ENCODE measurements around the gene PI4KA. TPM values are rescaled to one million over a fixed set of nuclear protein-coding genes. Genes with fewer than 3 reads are reported as not detected.

Gene PI4KA
- total and polyA plus RNA-seq, 4 donors = 35.4 to 107 (median 50.3) TPM

DNA sequence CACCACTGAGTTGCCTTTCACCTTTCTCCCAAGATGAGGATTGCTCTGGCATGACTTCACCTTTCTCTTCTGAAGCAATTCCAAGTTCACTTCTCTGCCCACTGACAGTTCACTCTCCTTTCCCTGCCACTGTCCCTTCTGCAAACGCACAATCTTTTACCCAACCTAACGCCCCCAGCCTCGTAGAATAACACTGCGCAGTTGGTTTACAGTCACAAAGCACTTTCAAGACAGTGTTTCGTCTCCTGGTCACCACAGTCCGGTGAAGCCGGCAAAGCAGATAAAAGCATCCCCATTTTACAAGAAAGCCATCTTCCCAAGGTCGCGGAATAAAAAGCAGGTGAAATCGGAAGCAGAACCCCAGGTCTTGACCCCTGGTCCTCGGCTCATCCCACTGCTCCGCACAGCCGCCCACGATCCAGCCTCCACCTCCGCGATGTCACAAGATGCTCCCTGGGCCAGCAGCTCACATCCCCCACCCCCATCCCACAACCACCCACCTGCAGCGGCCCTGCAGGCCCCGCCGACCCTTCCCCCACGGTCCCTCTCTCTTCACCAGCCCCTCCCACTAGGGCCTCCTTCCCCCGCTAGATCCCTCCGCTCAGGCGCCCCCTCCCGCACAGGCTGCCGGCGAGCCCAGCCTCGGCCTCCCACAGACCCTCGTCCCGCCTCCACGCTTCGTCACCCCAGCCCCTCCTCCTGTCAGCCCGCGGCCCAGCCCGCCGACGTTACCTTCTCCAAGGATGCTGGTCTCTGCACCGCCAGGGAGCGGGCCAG is 585 bp downstream of the PI4KA start:
- Histone ChIP-seq H3K27me3 (ENCODE audit: control insufficient read depth in 3 of 3, insufficient read depth in 3 of 3, low read length in 2 of 3) (no peaks in the 10 kb centered on the region), H3K9me3 (ENCODE audit: control insufficient read depth in 4 of 4, insufficient read depth in 3 of 4, low read length in 3 of 4) (peaks cover 0 to 1% (median 0%) of the 10 kb centered on the region in 4 donors), H3K27ac (ENCODE audit: low read depth in 1 of 2, low read length in 1 of 2) (peak overlapping the region; percentile 65 to 95), H3K4me3 (peak overlapping the region; percentile 55), H3K36me3 (ENCODE audit: control insufficient read depth in 4 of 4, insufficient read depth in 4 of 4, low read length in 4 of 4) (no peaks in the 10 kb centered on the region), H3K4me1 (ENCODE audit: control insufficient read depth in 5 of 5, insufficient read depth in 5 of 5, low read length in 5 of 5) (peaks cover 6 to 24% (median 14%) of the 10 kb centered on the region in 5 donors), H3K9ac (ENCODE audit: insufficient read depth in 1 of 2, low read length in 2 of 2) (peak overlapping the region in 1 of 2 donors; percentile 76)
- WGBS, 2 donors = 0 to 1% methylated on average over 38 of the region's 38 CpGs
- DNase-seq = peak; percentile 91 to 92 (median 92)
- TF ChIP-seq, protein P1, sequence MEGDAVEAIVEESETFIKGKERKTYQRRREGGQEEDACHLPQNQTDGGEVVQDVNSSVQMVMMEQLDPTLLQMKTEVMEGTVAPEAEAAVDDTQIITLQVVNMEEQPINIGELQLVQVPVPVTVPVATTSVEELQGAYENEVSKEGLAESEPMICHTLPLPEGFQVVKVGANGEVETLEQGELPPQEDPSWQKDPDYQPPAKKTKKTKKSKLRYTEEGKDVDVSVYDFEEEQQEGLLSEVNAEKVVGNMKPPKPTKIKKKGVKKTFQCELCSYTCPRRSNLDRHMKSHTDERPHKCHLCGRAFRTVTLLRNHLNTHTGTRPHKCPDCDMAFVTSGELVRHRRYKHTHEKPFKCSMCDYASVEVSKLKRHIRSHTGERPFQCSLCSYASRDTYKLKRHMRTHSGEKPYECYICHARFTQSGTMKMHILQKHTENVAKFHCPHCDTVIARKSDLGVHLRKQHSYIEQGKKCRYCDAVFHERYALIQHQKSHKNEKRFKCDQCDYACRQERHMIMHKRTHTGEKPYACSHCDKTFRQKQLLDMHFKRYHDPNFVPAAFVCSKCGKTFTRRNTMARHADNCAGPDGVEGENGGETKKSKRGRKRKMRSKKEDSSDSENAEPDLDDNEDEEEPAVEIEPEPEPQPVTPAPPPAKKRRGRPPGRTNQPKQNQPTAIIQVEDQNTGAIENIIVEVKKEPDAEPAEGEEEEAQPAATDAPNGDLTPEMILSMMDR (IDR thresholded peaks at IDR 0.05; ENCODE audit: control extremely low read depth, extremely low read depth) = no peak
- peak; percentile 64 for ATAC-seq (ENCODE audit: insufficient read depth, low FRiP score)

DNA sequence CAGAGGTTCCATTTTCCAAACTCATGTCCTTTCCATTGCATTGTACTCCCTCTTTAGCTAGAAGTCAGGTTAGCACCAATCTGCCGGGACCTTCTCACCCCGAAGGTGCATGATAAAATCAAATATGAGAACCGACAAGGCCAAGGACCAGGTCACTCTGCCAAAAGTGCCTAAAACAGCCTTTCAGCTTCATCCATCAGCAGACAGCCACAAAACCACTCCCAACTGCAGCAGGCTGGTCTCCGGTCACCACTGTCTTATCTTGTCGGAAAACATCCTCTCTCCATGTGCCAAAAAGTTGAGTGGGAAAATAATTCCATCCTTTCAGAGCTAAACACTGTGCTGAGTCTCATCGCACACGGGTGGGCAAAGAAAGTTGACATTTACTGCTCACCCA is 1.4 kb downstream of the PI4KA start:
- Histone ChIP-seq H3K4me3 (peak overlapping the region; percentile 13), H3K27ac (ENCODE audit: low read depth in 1 of 2, low read length in 1 of 2) (peak overlapping the region in 1 of 2 donors; percentile 52), H3K4me1 (ENCODE audit: control insufficient read depth in 5 of 5, insufficient read depth in 5 of 5, low read length in 5 of 5) (peaks cover 6 to 27% (median 17%) of the 10 kb centered on the region in 5 donors), H3K27me3 (ENCODE audit: control insufficient read depth in 3 of 3, insufficient read depth in 3 of 3, low read length in 2 of 3) (no peaks in the 10 kb centered on the region), H3K9me3 (ENCODE audit: control insufficient read depth in 4 of 4, insufficient read depth in 3 of 4, low read length in 3 of 4) (peaks cover 0 to 1% (median 0%) of the 10 kb centered on the region in 4 donors), H3K36me3 (ENCODE audit: control insufficient read depth in 4 of 4, insufficient read depth in 4 of 4, low read length in 4 of 4) (no peaks in the 10 kb centered on the region), H3K9ac (ENCODE audit: insufficient read depth in 1 of 2, low read length in 2 of 2) (peak overlapping the region in 1 of 2 donors; percentile 76)
- ATAC-seq (ENCODE audit: insufficient read depth, low FRiP score) (no peak), DNase-seq (peak in 1 of 3 donors; percentile 13)
- 42 to 56% methylated on average over 7 of the region's 7 CpGs for WGBS, 2 donors
- TF ChIP-seq, protein P1 (IDR thresholded peaks at IDR 0.05; ENCODE audit: control extremely low read depth, extremely low read depth) = no peak

DNA sequence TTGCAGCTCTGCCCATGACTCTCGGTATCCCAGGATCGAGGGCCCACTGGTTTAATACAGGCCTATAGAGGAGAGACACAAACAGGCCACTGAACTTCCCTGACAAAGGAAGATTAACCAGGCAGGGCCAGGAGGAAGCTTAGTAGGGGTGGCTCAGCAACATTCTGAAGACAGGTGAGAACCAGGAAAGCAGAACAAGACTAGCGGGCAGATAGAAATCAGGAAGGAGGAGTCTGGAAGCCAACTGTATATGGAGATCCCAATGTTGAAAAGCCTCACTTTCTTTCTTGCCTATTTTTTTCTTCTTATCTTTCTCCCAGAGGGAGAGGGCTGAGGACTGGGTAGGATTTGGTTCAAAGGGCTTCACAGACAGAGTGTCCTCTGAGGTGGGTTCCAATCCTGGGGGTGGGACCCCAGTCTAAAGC is 5.4 kb downstream of the PI4KA start:
- H3K27ac ChIP-seq (ENCODE audit: low read depth in 1 of 2, low read length in 1 of 2) = no peak overlapping the region
- H3K9me3 ChIP-seq (ENCODE audit: control insufficient read depth in 4 of 4, insufficient read depth in 3 of 4, low read length in 3 of 4) = peaks cover 0 to 1% (median 0%) of the 10 kb centered on the region in 4 donors
- H3K9ac ChIP-seq (ENCODE audit: insufficient read depth in 1 of 2, low read length in 2 of 2) = no peak overlapping the region
- WGBS, 2 donors = 77 to 89% methylated on average over 3 of the region's 3 CpGs
- H3K36me3 ChIP-seq (ENCODE audit: control insufficient read depth in 4 of 4, insufficient read depth in 4 of 4, low read length in 4 of 4) = no peaks in the 10 kb centered on the region
- H3K27me3 ChIP-seq (ENCODE audit: control insufficient read depth in 3 of 3, insufficient read depth in 3 of 3, low read length in 2 of 3) = no peaks in the 10 kb centered on the region
- TF ChIP-seq, protein P1 (IDR thresholded peaks at IDR 0.05; ENCODE audit: control extremely low read depth, extremely low read depth) = no peak
- no peak for DNase-seq
- no peak overlapping the region for H3K4me3 ChIP-seq
- H3K4me1 ChIP-seq (ENCODE audit: control insufficient read depth in 5 of 5, insufficient read depth in 5 of 5, low read length in 5 of 5) = peaks cover 2 to 23% (median 17%) of the 10 kb centered on the region in 5 donors
- ATAC-seq (ENCODE audit: insufficient read depth, low FRiP score) = no peak

Measured in lung (tissue), 12 donors.